Measurements from ENCODE around the gene PIK3R3. TPM values are rescaled to one million over a fixed set of nuclear protein-coding genes. Genes with fewer than 3 reads are reported as not detected.

Gene PIK3R3
- total RNA-seq, 2 donors from 2014 or later: 18.4 to 19.0 TPM

DNA sequence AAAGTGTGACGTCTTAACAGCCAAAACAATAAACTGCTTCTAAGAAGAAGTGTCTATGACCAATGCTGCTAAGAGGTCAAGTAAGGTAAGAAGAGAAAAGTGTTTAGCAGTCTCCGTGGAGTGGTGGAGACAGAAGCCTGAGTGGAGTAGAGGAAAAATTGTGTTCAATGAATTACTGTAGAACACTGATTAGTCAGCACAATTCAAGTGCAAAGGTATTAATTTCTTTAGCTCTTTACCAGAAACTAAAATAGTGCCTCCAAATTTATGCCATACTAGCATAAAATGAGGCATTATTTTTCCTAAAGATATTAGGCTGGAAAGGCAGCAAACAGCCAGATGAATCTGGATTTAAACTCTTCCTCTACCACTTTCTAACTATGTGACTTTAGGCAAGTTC, 56.1 kb downstream of the PIK3R3 start:
- Histone ChIP-seq H3K27me3 (ENCODE audit: control insufficient read depth, insufficient read depth, low read length, poor library complexity, severe bottlenecking) (no peaks in the 10 kb centered on the region), H3K4me3 (ENCODE audit: low read length) (no peak overlapping the region), H3K9me3 (ENCODE audit: control insufficient read depth, low read length) (no peaks in the 10 kb centered on the region), H3K4me1 (ENCODE audit: control insufficient read depth, insufficient read depth, low read length) (no peaks in the 10 kb centered on the region), H3K36me3 (ENCODE audit: control insufficient read depth, insufficient read depth, low read length) (peaks cover 23% of the 10 kb centered on the region), H3K9ac (ENCODE audit: extremely low read depth, low read length, poor library complexity, severe bottlenecking) (no peak overlapping the region), H3K27ac (ENCODE audit: low read depth, low read length) (no peak overlapping the region)
- peaks cover 19% of the 10 kb centered on the region for H3K36me3 Mint-ChIP-seq (ENCODE audit: low read depth)
- H3K9me3 Mint-ChIP-seq: no peaks in the 10 kb centered on the region
- H3K27me3 Mint-ChIP-seq (ENCODE audit: insufficient read depth): no peaks in the 10 kb centered on the region
- H3K27ac Mint-ChIP-seq: no peak overlapping the region
- WGBS, 2 experiments (ENCODE audit: insufficient coverage in 1 of 2, insufficient read length in 1 of 2): 97 to 100% methylated on average over 2 of the region's 2 CpGs
- DNase-seq: no peak
- no peak overlapping the region for H3K4me3 Mint-ChIP-seq
- TF ChIP-seq, protein P1, sequence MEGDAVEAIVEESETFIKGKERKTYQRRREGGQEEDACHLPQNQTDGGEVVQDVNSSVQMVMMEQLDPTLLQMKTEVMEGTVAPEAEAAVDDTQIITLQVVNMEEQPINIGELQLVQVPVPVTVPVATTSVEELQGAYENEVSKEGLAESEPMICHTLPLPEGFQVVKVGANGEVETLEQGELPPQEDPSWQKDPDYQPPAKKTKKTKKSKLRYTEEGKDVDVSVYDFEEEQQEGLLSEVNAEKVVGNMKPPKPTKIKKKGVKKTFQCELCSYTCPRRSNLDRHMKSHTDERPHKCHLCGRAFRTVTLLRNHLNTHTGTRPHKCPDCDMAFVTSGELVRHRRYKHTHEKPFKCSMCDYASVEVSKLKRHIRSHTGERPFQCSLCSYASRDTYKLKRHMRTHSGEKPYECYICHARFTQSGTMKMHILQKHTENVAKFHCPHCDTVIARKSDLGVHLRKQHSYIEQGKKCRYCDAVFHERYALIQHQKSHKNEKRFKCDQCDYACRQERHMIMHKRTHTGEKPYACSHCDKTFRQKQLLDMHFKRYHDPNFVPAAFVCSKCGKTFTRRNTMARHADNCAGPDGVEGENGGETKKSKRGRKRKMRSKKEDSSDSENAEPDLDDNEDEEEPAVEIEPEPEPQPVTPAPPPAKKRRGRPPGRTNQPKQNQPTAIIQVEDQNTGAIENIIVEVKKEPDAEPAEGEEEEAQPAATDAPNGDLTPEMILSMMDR (conservative IDR thresholded peaks at IDR 0.05): no peak
- peaks cover 12% of the 10 kb centered on the region for H3K4me1 Mint-ChIP-seq

DNA sequence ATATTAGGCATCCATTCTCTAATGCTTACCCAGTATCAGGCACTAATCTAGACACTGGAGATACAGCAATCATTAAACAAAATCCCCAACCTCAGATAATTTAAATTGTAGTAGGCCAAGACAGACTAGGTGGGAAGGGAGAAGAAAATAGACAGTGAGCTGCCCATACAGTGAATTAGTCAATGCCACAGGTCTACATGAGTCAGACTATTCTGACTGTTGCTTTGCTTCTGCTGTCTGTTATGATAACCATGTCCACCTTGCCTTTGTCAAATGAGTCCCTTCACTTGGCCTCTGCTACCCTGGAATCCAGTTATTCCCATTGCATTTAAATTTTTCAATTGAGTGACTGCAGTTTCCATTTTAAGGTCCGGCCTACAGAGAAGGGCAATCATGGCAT, 59.5 kb downstream of the PIK3R3 start:
- no peak overlapping the region for H3K9ac ChIP-seq (ENCODE audit: extremely low read depth, low read length, poor library complexity, severe bottlenecking)
- Mint-ChIP-seq H3K27me3 (ENCODE audit: insufficient read depth) (no peaks in the 10 kb centered on the region), H3K4me1 (peaks cover 12% of the 10 kb centered on the region), H3K27ac (no peak overlapping the region), H3K4me3 (no peak overlapping the region), H3K36me3 (ENCODE audit: low read depth) (peaks cover 21% of the 10 kb centered on the region), H3K9me3 (no peaks in the 10 kb centered on the region)
- no peaks in the 10 kb centered on the region for H3K9me3 ChIP-seq (ENCODE audit: control insufficient read depth, low read length)
- no peaks in the 10 kb centered on the region for H3K4me1 ChIP-seq (ENCODE audit: control insufficient read depth, insufficient read depth, low read length)
- no peak for DNase-seq
- H3K27me3 ChIP-seq (ENCODE audit: control insufficient read depth, insufficient read depth, low read length, poor library complexity, severe bottlenecking): no peaks in the 10 kb centered on the region
- 100% methylated on average over 1 of the region's 1 CpG for WGBS, 2 experiments (ENCODE audit: insufficient coverage in 1 of 2, insufficient read length in 1 of 2)
- H3K36me3 ChIP-seq (ENCODE audit: control insufficient read depth, insufficient read depth, low read length): peaks cover 33% of the 10 kb centered on the region
- H3K27ac ChIP-seq (ENCODE audit: low read depth, low read length): no peak overlapping the region
- no peak overlapping the region for H3K4me3 ChIP-seq (ENCODE audit: low read length)
- TF ChIP-seq, protein P1 (conservative IDR thresholded peaks at IDR 0.05): no peak

DNA sequence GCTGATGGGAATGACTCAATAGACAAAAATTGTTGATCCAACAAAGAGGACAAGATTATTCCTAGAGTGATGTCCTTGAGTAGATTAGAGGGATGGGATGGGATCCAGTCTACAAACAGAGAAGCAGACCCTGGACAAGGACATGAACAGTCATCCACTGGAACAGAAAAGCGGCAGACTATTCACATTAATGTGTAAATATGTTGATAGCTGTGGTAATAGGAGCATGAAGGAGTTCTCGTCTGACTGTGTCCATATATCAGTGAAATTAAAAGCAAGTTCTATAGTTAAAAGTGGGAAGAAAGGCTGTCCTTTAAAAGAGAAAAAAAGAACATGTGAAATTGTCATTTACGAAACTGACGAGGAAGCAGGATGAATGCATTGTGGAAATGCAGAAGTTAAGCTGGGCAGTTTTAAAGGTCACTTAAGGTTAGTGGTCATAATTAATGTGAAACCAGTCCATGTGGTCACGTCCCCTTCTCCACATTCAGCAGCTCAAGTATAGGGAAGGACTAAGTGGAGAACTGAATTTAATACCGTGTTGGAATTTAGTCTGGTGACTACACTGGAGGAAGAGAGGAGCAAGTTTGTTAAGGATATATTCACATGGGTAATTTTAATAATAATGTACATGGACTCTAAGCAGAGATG, 62.1 kb downstream of the PIK3R3 start:
- H3K36me3 Mint-ChIP-seq (ENCODE audit: low read depth): peaks cover 19% of the 10 kb centered on the region
- Histone ChIP-seq H3K9me3 (ENCODE audit: control insufficient read depth, low read length) (no peaks in the 10 kb centered on the region), H3K27ac (ENCODE audit: low read depth, low read length) (no peak overlapping the region), H3K36me3 (ENCODE audit: control insufficient read depth, insufficient read depth, low read length) (peaks cover 26% of the 10 kb centered on the region), H3K27me3 (ENCODE audit: control insufficient read depth, insufficient read depth, low read length, poor library complexity, severe bottlenecking) (no peaks in the 10 kb centered on the region), H3K4me1 (ENCODE audit: control insufficient read depth, insufficient read depth, low read length) (no peaks in the 10 kb centered on the region), H3K4me3 (ENCODE audit: low read length) (no peak overlapping the region), H3K9ac (ENCODE audit: extremely low read depth, low read length, poor library complexity, severe bottlenecking) (no peak overlapping the region)
- no peaks in the 10 kb centered on the region for H3K9me3 Mint-ChIP-seq
- 94 to 97% methylated on average over 5 to 6 of the region's 6 CpGs for WGBS, 2 experiments (ENCODE audit: insufficient coverage in 1 of 2, insufficient read length in 1 of 2)
- no peaks in the 10 kb centered on the region for H3K27me3 Mint-ChIP-seq (ENCODE audit: insufficient read depth)
- DNase-seq: no peak
- H3K27ac Mint-ChIP-seq: no peak overlapping the region
- no peak overlapping the region for H3K4me3 Mint-ChIP-seq
- H3K4me1 Mint-ChIP-seq: peaks cover 12% of the 10 kb centered on the region
- TF ChIP-seq, protein P1 (conservative IDR thresholded peaks at IDR 0.05): no peak
